Esophagus squamous epithelium (tissue), 4 donors: ENCODE results near the gene WNT1.

Experiments used
- CTCF ChIP-seq, 6 experiments: fragments of 450-650 bp in 4 of 6; fragments of 200-600 bp in 2 of 6; sonication (generic) in 2 of 6; IDR thresholded peaks; one replicate each; pipeline ENCODE4 v1.5.1; 2016 to 2019; ENCODE audit warnings: antibody characterized with exemption in 6 of 6, mild to moderate bottlenecking in 4 of 6, moderate library complexity in 4 of 6
- POLR2A ChIP-seq, 4 donors: fragments of 450-650 bp; IDR thresholded peaks; one replicate each; pipeline ENCODE4 v1.6.1; 2017; ENCODE audit warnings: antibody characterized with exemption in 4 of 4, mild to moderate bottlenecking in 4 of 4, moderate library complexity in 3 of 4

DNA sequence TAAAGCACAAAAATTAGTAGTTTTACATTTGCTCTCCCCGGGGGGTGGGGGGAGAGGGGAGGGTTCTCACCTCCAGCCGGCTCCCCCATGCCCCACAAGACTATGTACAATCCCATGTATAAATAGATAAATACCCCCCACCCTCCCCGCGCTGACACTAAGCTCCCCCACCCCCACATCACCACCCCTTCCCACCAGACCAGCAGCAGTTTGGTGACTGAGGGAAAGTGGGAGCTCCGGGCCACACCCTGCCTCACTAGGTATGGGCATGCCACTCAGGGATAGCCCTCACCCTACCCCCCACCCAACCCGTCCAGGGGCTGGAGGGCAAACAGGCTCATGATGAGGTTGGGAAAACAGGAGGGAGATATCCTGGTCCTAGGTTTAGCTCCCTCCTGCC is 42.3 kb downstream of the WNT1 start:
- TF ChIP-seq CTCF (IDR thresholded peaks at IDR 0.05) (no peak), POLR2A (IDR thresholded peaks at IDR 0.05) (no peak)
